GM12878 (cell line): ENCODE results near the gene DDX52. TPM values are rescaled to one million over a fixed set of nuclear protein-coding genes. Genes with fewer than 3 reads are reported as not detected.
"Not testable (repeated sequence)": the region's sequence is repeated elsewhere in the genome, so short reads cannot be mapped to it uniquely, and the experiment has no call there.

Source experiments
- ATAC-seq: fragments of 200-7000 bp; cut with Tn5 transposase; 3 replicates; pipeline ENCODE4 v1.9.1; 2020; ENCODE audit warnings: mild to moderate bottlenecking, moderate library complexity
- BruUV-seq: library from RNA; stranded (reverse); fragments of 400-500 nt; replicated peaks from 2 replicates; lab custom pipeline; 2021; lab: Mats Ljungman, UMichigan
- CTCF ChIA-PET: fragments of 300-600 bp; sonication (Branson Sonifier 250); formaldehyde crosslinking; extraction: SDS; loops from one replicate; lab custom pipeline; 2021; ENCODE audit warnings: inconsistent platforms; lab: Yijun Ruan, JAX
- POLR2A ChIA-PET: fragments of 350-600 bp; formaldehyde crosslinking; extraction: SDS; loops from one replicate; lab custom pipeline; 2021; ENCODE audit warnings: inconsistent platforms; lab: Charles Lee
- RAD21 ChIA-PET: fragments of 300-600 bp; sonication (Branson Sonifier 250); formaldehyde crosslinking; loops from one replicate; lab custom pipeline; 2023; ENCODE audit warnings: antibody characterized with exemption; ENCODE audit not compliant: unreplicated experiment; lab: Charles Lee
- SMC1A ChIA-PET: fragments of 300-600 bp; sonication (Branson Sonifier 250); formaldehyde crosslinking; loops from one replicate; lab custom pipeline; 2023; ENCODE audit not compliant: unreplicated experiment, uncharacterized antibody; lab: Charles Lee
- DNase-seq: peaks from one replicate; pipeline ENCODE4 v3.0.0-alpha.2; 2011; ENCODE audit warnings: low read depth, low spot score
- FAIRE-seq: peaks from 3 replicates; lab custom pipeline; 2011; peaks lifted over from hg19 to GRCh38; lab: Jason Lieb, UNC
- H2AFZ ChIP-seq: 2 replicates; pipeline ENCODE4 v1.6.0; 2011; ENCODE audit warnings: low read depth, low read length, control low read depth; ENCODE audit not compliant: control insufficient read depth
- H3K27ac ChIP-seq: 2 replicates; pipeline ENCODE4 v1.5.1; 2011; ENCODE audit warnings: control low read depth; ENCODE audit not compliant: control insufficient read depth, insufficient read depth
- H3K27me3 ChIP-seq, 2 experiments: replicated peaks in 1 of 2; 2 replicates each; pipeline versions ENCODE4 v1.6.0 to v1.6.1; 2011; ENCODE audit warnings: low read length in 1 of 2; ENCODE audit not compliant: control insufficient read depth in 2 of 2, insufficient read depth in 2 of 2
- H3K36me3 ChIP-seq, 2 experiments: 2 replicates each; pipeline ENCODE4 v1.5.1; 2011; ENCODE audit warnings: low read length in 1 of 2; ENCODE audit not compliant: control insufficient read depth in 2 of 2, insufficient read depth in 2 of 2
- H3K4me1 ChIP-seq: 2 replicates; pipeline ENCODE4 v1.6.1; 2011; ENCODE audit warnings: mild to moderate bottlenecking, low read length, moderate library complexity, mixed read lengths; ENCODE audit not compliant: control insufficient read depth, insufficient read depth
- H3K4me2 ChIP-seq: 2 replicates; pipeline ENCODE4 v1.6.0; 2011; ENCODE audit warnings: control low read depth; ENCODE audit not compliant: control insufficient read depth, insufficient read depth
- H3K4me3 ChIP-seq: fragments of 200-600 bp; sonication (generic); 2 replicates; pipeline ENCODE4 v1.5.1; 2016
- H3K79me2 ChIP-seq: 2 replicates; pipeline ENCODE4 v1.6.0; 2011; ENCODE audit warnings: low read length; ENCODE audit not compliant: control insufficient read depth, insufficient read depth
- H3K9ac ChIP-seq: 2 replicates; pipeline ENCODE4 v1.8.0; 2011; ENCODE audit warnings: low read length, control low read depth, mixed read lengths; ENCODE audit not compliant: control insufficient read depth, insufficient read depth
- H3K9me3 ChIP-seq: replicated peaks from 3 replicates; pipeline ENCODE4 v1.5.1; 2011; ENCODE audit warnings: mild to moderate bottlenecking, low read length; ENCODE audit not compliant: control insufficient read depth, insufficient read depth
- H4K20me1 ChIP-seq: 2 replicates; pipeline ENCODE4 v1.6.0; 2011; ENCODE audit not compliant: control insufficient read depth, insufficient read depth
- GABPA ChIP-seq: IDR thresholded peaks from 2 replicates; pipeline ENCODE4 v1.6.1; 2014; ENCODE audit warnings: antibody characterized with exemption, low read depth, mild to moderate bottlenecking, inconsistent platforms
- MYB ChIP-seq: fragments of 150-350 bp; IDR thresholded peaks from 2 replicates; pipeline ENCODE4 v1.6.1; 2014; ENCODE audit warnings: mild to moderate bottlenecking, low read depth, low read length, borderline replicate concordance
- MYC ChIP-seq: IDR thresholded peaks from 2 replicates; pipeline ENCODE4 v1.6.1; 2011; ENCODE audit warnings: mild to moderate bottlenecking, low read length, moderate library complexity, inconsistent platforms; ENCODE audit not compliant: insufficient read depth, insufficient replicate concordance, insufficient read length, severe bottlenecking
- NFYB ChIP-seq: IDR thresholded peaks from 2 replicates; pipeline ENCODE4 v1.6.1; 2011; ENCODE audit warnings: low read depth, mild to moderate bottlenecking, low read length, improper control_type of control experiment, moderate library complexity; ENCODE audit not compliant: insufficient read depth
- ZNF274 ChIP-seq: IDR thresholded peaks from one replicate; pipeline ENCODE4 v1.8.0; 2011; ENCODE audit not compliant: insufficient read length, insufficient read depth
- WGBS: methylation state at CpG from one replicate; pipeline ENCODE4 v1.1.6; 2016; ENCODE audit warnings: low lambda C conversion rate; ENCODE audit not compliant: insufficient replicate concordance, insufficient coverage; ENCODE audit errors: missing lambda C conversion rate; 5-methylcytosine and 5-hydroxymethylcytosine counted together
- in situ Hi-C: fragments of 300-500 bp; cut with MboI; formaldehyde crosslinking; loops from 9 replicates; pipeline ENCODE4 v1.14.3; 2018; ENCODE audit warnings: mixed read lengths
- intact Hi-C: fragments of 100-400 bp; cut with micrococcal nuclease; formaldehyde crosslinking; loops from one replicate; pipeline ENCODE4 v1.14.2; 2022; ENCODE audit not compliant: unreplicated experiment
- polyA plus RNA-seq, 11 experiments: library from polyadenylated mRNA; depleted of rRNA in 4 of 11; unstranded in 6 of 11; stranded (reverse) in 5 of 11; fragments of >200 nt; fragmentation: Nextera tagmentation in 4 of 11; fragmentation: Illumina TruSeq in 1 of 11; extraction: Ambion mirVana in 4 of 11; extraction: Trizol in 1 of 11; gene quantifications; 1 replicate in 1 of 11; 2 replicates in 10 of 11; pipeline versions ENCODE4 v1.2.1 to v1.2.3, GENCODE V29; 2011 to 2016; ENCODE audit warnings: inconsistent platforms in 2 of 11, missing spikeins in 2 of 11, low read depth in 1 of 11
- total RNA-seq, 4 experiments: library from RNA; depleted of rRNA in 3 of 4; stranded (reverse); fragments of >200 nt in 3 of 4; fragmentation: Illumina TruSeq in 1 of 4; extraction: Trizol in 1 of 4; gene quantifications; 2 replicates each; pipeline versions ENCODE4 v1.2.1 to v1.2.3, GENCODE V29; 2013 to 2021
- TF ChIP-seq, protein P1 (sequence below): fragments of 450-650 bp; IDR thresholded peaks from 2 replicates; pipeline ENCODE4 v1.6.1; 2017; ENCODE audit warnings: mild to moderate bottlenecking

DDX52 gene
- total and polyA plus RNA-seq, 10 of the 15 experiments (the other 5 are each of a cell fraction or from before 2014, with no cell fraction given), result 14.8 to 49.7 (median 26.3) TPM

DNA sequence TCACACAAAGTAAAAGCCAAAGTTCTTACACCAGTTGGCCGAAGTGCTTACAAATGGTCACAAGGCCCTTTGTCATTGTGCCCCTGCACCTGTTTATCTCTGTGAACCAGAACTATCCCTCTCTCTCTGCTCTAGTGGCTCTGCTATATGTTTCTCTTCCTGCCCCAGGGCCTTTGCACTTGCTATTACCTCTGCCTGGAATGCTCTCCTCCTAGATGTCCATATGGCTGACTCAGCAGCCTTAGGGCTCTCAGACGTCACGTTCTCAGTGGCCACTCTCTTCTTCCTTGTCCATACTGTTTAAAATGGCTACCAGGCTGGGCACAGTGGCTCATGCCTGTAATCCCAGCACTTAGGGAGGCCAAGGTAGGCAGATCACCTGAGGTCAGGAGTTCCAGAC, 38.8 kb upstream of the DDX52 start:
- BruUV-seq, result no TSS peak
- Histone ChIP-seq H3K9me3 (no peaks in the 10 kb centered on the region; the same call in 2 of the 3 replicates), H2AFZ (no peak overlapping the region), H3K27ac (no peak overlapping the region), H3K9ac (no peak overlapping the region), H3K36me3 (no peaks in the 10 kb centered on the region), H3K4me2 (no peak overlapping the region), H3K4me3 (no peak overlapping the region), H3K4me1 (no peaks in the 10 kb centered on the region), H4K20me1 (no peaks in the 10 kb centered on the region), H3K79me2 (no peaks in the 10 kb centered on the region), H3K27me3 (no peaks in the 10 kb centered on the region; a peak in 1 of 4 replicates)
- TF ChIP-seq MYB (no peak), NFYB (no peak), GABPA (no peak), MYC (no peak), ZNF274 (no peak)
- TF ChIP-seq, protein P1, sequence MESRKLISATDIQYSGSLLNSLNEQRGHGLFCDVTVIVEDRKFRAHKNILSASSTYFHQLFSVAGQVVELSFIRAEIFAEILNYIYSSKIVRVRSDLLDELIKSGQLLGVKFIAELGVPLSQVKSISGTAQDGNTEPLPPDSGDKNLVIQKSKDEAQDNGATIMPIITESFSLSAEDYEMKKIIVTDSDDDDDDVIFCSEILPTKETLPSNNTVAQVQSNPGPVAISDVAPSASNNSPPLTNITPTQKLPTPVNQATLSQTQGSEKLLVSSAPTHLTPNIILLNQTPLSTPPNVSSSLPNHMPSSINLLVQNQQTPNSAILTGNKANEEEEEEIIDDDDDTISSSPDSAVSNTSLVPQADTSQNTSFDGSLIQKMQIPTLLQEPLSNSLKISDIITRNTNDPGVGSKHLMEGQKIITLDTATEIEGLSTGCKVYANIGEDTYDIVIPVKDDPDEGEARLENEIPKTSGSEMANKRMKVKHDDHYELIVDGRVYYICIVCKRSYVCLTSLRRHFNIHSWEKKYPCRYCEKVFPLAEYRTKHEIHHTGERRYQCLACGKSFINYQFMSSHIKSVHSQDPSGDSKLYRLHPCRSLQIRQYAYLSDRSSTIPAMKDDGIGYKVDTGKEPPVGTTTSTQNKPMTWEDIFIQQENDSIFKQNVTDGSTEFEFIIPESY, result no peak
- in situ Hi-C loops (no loop called here), intact Hi-C loops (no loop called here)
- FAIRE-seq (no peak), DNase-seq (no peak), ATAC-seq (no peak)
- CTCF ChIA-PET, result no interaction called here
- RAD21 ChIA-PET, result no interaction called here
- SMC1A ChIA-PET, result no interaction called here
- 48% methylated on average over 3 of the region's 3 CpGs for WGBS
- POLR2A ChIA-PET, result no interaction called here

DNA sequence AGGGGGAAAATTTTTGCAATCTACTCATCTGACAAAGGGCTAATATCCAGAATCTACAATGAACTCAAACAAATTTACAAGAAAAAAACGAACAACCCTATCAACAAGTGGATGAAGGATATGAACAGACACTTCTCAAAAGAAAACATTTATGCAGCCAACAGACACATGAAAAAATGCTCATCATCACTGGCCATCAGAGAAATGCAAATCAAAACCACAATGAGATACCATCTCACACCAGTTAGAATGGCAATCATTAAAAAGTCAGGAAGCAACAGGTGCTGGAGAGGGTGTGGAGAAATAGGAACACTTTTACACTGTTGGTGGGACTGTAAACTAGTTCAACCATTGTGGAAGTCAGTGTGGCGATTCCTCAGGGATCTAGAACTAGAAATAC, 36.7 kb upstream of the DDX52 start:
- RAD21 ChIA-PET, H3K4me3 ChIP-seq, FAIRE-seq, H3K79me2 ChIP-seq, H2AFZ ChIP-seq, POLR2A ChIA-PET, H3K9ac ChIP-seq, H3K4me1 ChIP-seq, in situ Hi-C loops, SMC1A ChIA-PET, H3K9me3 ChIP-seq, H3K27ac ChIP-seq, ATAC-seq, BruUV-seq, H3K27me3 ChIP-seq, H4K20me1 ChIP-seq, H3K36me3 ChIP-seq, intact Hi-C loops, DNase-seq, H3K4me2 ChIP-seq, CTCF ChIA-PET: not testable (repeated sequence)
- 38% methylated on average over 2 of the region's 2 CpGs for WGBS
